Type B pancreatic cell (in vitro differentiated cells): ENCODE results near the gene TAMALIN. TPM values are rescaled to one million over a fixed set of nuclear protein-coding genes. Genes with fewer than 3 reads are reported as not detected.

Source experiments
- DNase-seq: peaks from one replicate; pipeline ENCODE4 v3.0.0; 2021; ENCODE audit warnings: mixed read lengths; ENCODE audit not compliant: unreplicated experiment; ENCODE audit errors: extremely low spot score
- H3K27ac Mint-ChIP-seq: 2 replicates; pipeline ENCODE4 v1.8.0; 2021; ENCODE audit warnings: mild to moderate bottlenecking, mixed read lengths
- H3K27me3 Mint-ChIP-seq: 2 replicates; pipeline ENCODE4 v1.8.0; 2021; ENCODE audit warnings: mixed read lengths
- H3K36me3 Mint-ChIP-seq: 2 replicates; pipeline ENCODE4 v1.8.0; 2021; ENCODE audit warnings: mixed read lengths
- H3K4me1 Mint-ChIP-seq: one replicate; pipeline ENCODE4 v1.8.0; 2021; ENCODE audit warnings: mixed read lengths; ENCODE audit not compliant: unreplicated experiment
- H3K4me3 Mint-ChIP-seq: 2 replicates; pipeline ENCODE4 v1.8.0; 2021; ENCODE audit warnings: mild to moderate bottlenecking, mixed read lengths
- H3K9me3 Mint-ChIP-seq: 2 replicates; pipeline ENCODE4 v1.8.0; 2021; ENCODE audit warnings: mixed read lengths
- total RNA-seq: library from RNA; stranded (reverse); gene quantifications from 2 replicates; pipeline ENCODE4 v1.2.1, GENCODE V29; 2021; ENCODE audit warnings: low replicate concordance
- TF ChIP-seq, protein P1 (sequence below): fragments of 200-600 bp; sonication (generic); conservative IDR thresholded peaks from 2 replicates; pipeline ENCODE4 v1.5.0; 2021; ENCODE audit warnings: antibody characterized with exemption, mild to moderate bottlenecking

TAMALIN gene
- total RNA-seq, 1 donor from 2014 or later: 16.5 TPM

DNA sequence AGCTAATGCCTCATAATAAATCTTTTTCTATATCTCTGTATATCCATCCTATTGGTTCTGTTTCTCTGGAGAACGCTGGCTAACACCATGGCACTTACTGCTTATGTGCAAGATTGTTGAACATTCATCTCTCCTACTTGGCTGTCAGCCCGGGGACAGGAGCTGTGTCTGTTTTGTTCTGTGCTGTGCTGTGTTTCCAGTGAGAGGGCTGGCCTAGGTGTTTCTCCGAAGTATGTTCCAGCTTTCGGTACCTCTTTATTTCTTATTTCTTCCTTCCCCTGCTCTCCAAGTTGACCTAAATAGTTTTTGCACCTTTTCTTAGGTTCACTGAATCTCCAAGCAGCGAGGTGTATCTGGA, 25.7 kb downstream of the TAMALIN start:
- Mint-ChIP-seq H3K4me3 (peak overlapping the region; percentile 89), H3K27me3 (peaks cover 23% of the 10 kb centered on the region), H3K4me1 (peaks cover 22% of the 10 kb centered on the region), H3K9me3 (no peaks in the 10 kb centered on the region), H3K36me3 (no peaks in the 10 kb centered on the region), H3K27ac (peak overlapping the region; percentile 96)
- TF ChIP-seq, protein P1, sequence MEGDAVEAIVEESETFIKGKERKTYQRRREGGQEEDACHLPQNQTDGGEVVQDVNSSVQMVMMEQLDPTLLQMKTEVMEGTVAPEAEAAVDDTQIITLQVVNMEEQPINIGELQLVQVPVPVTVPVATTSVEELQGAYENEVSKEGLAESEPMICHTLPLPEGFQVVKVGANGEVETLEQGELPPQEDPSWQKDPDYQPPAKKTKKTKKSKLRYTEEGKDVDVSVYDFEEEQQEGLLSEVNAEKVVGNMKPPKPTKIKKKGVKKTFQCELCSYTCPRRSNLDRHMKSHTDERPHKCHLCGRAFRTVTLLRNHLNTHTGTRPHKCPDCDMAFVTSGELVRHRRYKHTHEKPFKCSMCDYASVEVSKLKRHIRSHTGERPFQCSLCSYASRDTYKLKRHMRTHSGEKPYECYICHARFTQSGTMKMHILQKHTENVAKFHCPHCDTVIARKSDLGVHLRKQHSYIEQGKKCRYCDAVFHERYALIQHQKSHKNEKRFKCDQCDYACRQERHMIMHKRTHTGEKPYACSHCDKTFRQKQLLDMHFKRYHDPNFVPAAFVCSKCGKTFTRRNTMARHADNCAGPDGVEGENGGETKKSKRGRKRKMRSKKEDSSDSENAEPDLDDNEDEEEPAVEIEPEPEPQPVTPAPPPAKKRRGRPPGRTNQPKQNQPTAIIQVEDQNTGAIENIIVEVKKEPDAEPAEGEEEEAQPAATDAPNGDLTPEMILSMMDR: no peak
- DNase-seq: no peak

DNA sequence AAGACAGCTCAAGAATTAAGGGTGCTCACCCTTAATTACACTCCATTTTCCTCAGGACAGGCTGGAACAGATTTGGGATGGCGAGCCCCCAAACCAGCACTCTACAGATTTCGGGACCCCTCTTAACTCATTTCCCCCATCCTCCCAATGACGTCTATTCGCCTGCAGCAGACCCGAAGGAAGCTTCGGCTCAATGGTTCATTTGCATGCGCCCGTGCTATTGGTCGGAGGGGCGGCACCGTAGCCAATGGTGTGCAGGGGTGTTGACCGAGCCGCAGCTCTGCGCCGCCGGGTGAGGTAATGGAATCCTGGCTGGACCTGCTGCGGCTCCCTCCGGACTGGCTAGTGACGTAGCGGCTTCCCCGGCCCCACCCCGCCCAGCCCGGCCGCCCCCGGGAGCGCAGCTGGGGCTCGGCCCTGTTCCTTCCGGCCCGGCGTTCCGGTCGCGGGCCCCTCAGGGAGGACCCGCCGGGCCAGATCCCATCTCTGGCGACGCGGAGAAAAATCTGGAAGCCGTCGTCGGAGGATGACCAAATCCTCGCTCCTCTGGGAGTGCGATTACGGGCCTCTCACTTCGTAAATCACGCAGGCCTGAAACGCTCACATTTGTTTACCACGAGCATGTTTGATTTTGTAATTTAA, 26.2 kb downstream of the TAMALIN start:
- Mint-ChIP-seq H3K4me3 (peak overlapping the region; percentile 89), H3K36me3 (no peaks in the 10 kb centered on the region), H3K27ac (peak overlapping the region; percentile 96), H3K27me3 (peaks cover 26% of the 10 kb centered on the region), H3K4me1 (peaks cover 22% of the 10 kb centered on the region), H3K9me3 (no peaks in the 10 kb centered on the region)
- DNase-seq: peak; percentile 92
- TF ChIP-seq, protein P1: no peak

DNA sequence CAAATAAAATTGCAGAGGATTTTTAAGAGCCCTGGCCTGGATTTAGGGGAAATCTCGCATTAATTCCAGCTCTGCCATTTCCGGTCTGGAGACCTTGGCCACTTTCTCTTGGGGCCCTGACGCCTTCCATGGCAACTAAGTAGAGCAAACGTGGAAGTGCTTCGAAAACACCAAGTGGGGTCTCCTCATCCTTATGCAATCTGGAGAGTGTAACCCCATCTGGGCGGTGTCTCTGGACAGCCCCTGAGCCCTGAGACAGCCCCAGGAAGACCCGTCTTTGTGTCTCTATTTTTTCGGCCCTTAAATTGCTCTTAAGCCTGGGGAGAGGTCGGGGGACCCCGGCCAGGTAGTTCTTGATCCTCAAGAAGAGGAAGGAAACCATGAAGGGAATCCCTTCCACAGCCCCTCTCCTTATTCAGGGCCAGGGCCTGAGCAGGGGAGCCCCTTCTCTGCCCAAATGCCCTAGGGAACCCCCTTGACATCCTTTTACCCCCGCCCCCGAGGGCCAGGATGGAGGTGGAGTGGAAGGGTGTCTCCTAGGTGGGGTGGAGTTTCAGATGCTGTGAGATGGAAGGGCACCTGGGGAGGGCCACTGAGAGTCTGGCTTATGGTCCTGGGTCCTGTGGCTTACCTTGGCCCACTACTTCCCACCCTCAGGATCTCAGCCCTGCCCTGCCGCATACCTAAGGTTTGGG, 26.8 kb downstream of the TAMALIN start:
- Mint-ChIP-seq H3K27me3 (peaks cover 31% of the 10 kb centered on the region), H3K36me3 (no peaks in the 10 kb centered on the region), H3K9me3 (no peaks in the 10 kb centered on the region), H3K4me3 (peak overlapping the region; percentile 75), H3K4me1 (peaks cover 26% of the 10 kb centered on the region), H3K27ac (peak overlapping the region; percentile 96)
- TF ChIP-seq, protein P1: no peak
- no peak for DNase-seq

DNA sequence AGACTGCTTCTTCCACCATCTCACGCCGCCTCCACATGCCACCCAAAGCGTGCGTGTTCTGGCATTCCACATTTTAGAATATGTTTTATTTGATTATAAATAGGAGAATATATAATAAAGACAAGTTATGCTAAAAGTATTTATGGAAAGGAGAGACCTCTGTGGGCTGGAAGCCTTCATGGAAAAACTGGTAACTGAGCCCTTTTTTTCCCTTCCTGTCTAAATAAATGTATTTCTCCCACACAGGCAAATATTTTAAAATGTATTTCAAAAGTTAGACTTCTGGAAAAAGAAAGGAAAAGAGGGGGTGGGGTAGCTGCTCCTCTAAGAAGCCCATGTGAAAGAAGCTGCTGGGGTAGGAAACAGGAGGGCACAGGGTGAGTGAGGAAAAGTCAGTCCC, 28.4 kb downstream of the TAMALIN start:
- no peak for DNase-seq
- TF ChIP-seq, protein P1: no peak
- H3K36me3 Mint-ChIP-seq: no peaks in the 10 kb centered on the region
- H3K27me3 Mint-ChIP-seq: peaks cover 36% of the 10 kb centered on the region
- peak overlapping the region; percentile 86 for H3K27ac Mint-ChIP-seq
- no peaks in the 10 kb centered on the region for H3K9me3 Mint-ChIP-seq
- H3K4me3 Mint-ChIP-seq: peak overlapping the region; percentile 84
- H3K4me1 Mint-ChIP-seq: peaks cover 21% of the 10 kb centered on the region

DNA sequence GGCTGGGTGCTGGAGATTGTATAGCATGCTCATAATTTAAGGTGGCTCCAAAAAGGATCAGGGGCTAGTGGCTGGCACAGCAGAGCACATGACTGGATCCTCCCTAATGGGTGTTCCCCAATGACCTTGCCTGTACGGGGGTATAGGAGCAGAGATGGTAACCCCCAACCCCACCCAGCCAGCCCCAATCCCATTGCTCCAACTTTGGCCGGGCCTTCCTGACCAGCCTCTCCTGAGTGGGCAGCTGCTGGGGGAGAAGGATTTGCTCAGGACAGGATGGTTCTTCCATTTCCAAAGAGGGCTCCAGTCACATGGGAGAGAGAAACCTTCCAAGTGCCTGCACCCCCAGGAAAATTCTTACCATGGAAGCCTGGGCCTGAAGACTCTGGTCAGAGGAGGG, 29.2 kb downstream of the TAMALIN start:
- no peak for DNase-seq
- TF ChIP-seq, protein P1: no peak
- Mint-ChIP-seq H3K4me1 (peaks cover 21% of the 10 kb centered on the region), H3K9me3 (no peaks in the 10 kb centered on the region), H3K36me3 (no peaks in the 10 kb centered on the region), H3K4me3 (peak overlapping the region; percentile 84), H3K27me3 (peaks cover 36% of the 10 kb centered on the region), H3K27ac (peak overlapping the region; percentile 86)
